HepG2 (cell line): ENCODE measurements around the gene C19orf33. TPM values are rescaled to one million over a fixed set of nuclear protein-coding genes. Genes with fewer than 3 reads are reported as not detected.

Experiments used
- ATF7 ChIP-seq, 2 experiments: fragments of 450-650 bp in 1 of 2; sonication (generic) in 1 of 2; formaldehyde crosslinking in 1 of 2; IDR thresholded peaks; 2 replicates each; pipeline versions ENCODE4 v1.4.0 to v1.6.1; 2016 to 2020; ENCODE audit warnings: antibody characterized with exemption in 1 of 2, mild to moderate bottlenecking in 1 of 2, missing genetic modification reagents in 1 of 2
- FOXO1 ChIP-seq: sonication (generic); formaldehyde crosslinking; IDR thresholded peaks from 2 replicates; pipeline ENCODE4 v1.4.0; 2020; ENCODE audit warnings: missing genetic modification reagents
- GABPB1 ChIP-seq: IDR thresholded peaks from 2 replicates; pipeline ENCODE4 v1.6.1; 2016; ENCODE audit warnings: mild to moderate bottlenecking, missing genetic modification reagents, moderate library complexity, missing compliant biosample characterization
- KLF11 ChIP-seq: IDR thresholded peaks from 2 replicates; pipeline ENCODE4 v1.6.1; 2016; ENCODE audit warnings: missing compliant biosample characterization
- RFX1 ChIP-seq: fragments of 450-650 bp; IDR thresholded peaks from 2 replicates; pipeline ENCODE4 v1.6.1; 2017
- TEAD2 ChIP-seq: sonication (generic); formaldehyde crosslinking; IDR thresholded peaks from 2 replicates; pipeline ENCODE4 v1.9.0; 2021; ENCODE audit warnings: missing genetic modification reagents
- ZNF30 ChIP-seq: sonication (generic); formaldehyde crosslinking; IDR thresholded peaks from 2 replicates; pipeline ENCODE4 v1.5.0; 2020; ENCODE audit warnings: mild to moderate bottlenecking, missing genetic modification reagents
- ZNF441 ChIP-seq: sonication (generic); formaldehyde crosslinking; IDR thresholded peaks from 2 replicates; pipeline ENCODE4 v1.7.0; 2021; ENCODE audit warnings: missing genetic modification reagents, borderline replicate concordance
- polyA plus RNA-seq, 8 experiments: library from polyadenylated mRNA; depleted of rRNA in 3 of 8; stranded (reverse) in 7 of 8; unstranded in 1 of 8; fragments of >200 nt; fragmentation: Illumina TruSeq in 4 of 8; extraction: Trizol in 4 of 8; gene quantifications; 2 replicates each; pipeline versions ENCODE4 v1.2.1 to v1.2.3, GENCODE V29; 2011 to 2016; ENCODE audit warnings: low read depth in 4 of 8, missing spikeins in 1 of 8, mixed read lengths in 1 of 8; ENCODE audit not compliant: insufficient read depth in 1 of 8
- total RNA-seq, 5 experiments: library from RNA; depleted of rRNA; stranded (reverse); fragments of >200 nt; fragmentation: Illumina TruSeq; extraction: Trizol; gene quantifications; 2 replicates each; pipeline ENCODE4 v1.2.3, GENCODE V29; 2016; ENCODE audit warnings: low read depth in 1 of 5
- TF ChIP-seq, protein P1 (sequence below): sonication (generic); formaldehyde crosslinking; IDR thresholded peaks from 2 replicates; pipeline ENCODE4 v1.4.0; 2020; ENCODE audit warnings: missing genetic modification reagents
- TF ChIP-seq, protein P2 (sequence below): sonication (generic); formaldehyde crosslinking; IDR thresholded peaks from 2 replicates; pipeline ENCODE4 v1.4.0; 2020; ENCODE audit warnings: missing genetic modification reagents, mild to moderate bottlenecking, borderline replicate concordance
- TF ChIP-seq, protein P3 (sequence below): IDR thresholded peaks from 2 replicates; pipeline ENCODE4 v1.6.1; 2016

Gene C19orf33
- total and polyA plus RNA-seq, 2 of the 13 experiments (the other 11 are each of a cell fraction or from before 2014, with no cell fraction given) = 2.5 to 3.3 TPM

DNA sequence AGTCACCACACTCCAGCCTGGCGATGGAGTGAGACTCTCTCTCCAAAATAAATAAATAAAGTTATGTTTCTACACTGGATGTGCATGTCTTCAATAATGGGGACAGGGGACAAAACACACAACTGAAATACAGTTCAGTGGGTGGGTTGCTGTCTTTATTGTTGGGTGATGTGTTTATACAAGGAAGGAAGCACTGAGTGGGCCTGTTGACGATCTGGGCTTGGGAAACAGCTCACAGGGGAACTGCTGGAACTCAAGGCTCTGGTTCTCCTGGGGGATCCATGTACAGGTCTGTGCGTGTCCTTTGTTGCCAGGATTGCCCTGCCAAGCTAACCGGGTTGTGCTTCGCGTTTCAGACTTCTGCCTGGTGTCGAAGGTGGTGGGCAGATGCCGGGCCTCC lies 20.8 kb upstream of the C19orf33 start (continued):
- TF ChIP-seq, protein P1, sequence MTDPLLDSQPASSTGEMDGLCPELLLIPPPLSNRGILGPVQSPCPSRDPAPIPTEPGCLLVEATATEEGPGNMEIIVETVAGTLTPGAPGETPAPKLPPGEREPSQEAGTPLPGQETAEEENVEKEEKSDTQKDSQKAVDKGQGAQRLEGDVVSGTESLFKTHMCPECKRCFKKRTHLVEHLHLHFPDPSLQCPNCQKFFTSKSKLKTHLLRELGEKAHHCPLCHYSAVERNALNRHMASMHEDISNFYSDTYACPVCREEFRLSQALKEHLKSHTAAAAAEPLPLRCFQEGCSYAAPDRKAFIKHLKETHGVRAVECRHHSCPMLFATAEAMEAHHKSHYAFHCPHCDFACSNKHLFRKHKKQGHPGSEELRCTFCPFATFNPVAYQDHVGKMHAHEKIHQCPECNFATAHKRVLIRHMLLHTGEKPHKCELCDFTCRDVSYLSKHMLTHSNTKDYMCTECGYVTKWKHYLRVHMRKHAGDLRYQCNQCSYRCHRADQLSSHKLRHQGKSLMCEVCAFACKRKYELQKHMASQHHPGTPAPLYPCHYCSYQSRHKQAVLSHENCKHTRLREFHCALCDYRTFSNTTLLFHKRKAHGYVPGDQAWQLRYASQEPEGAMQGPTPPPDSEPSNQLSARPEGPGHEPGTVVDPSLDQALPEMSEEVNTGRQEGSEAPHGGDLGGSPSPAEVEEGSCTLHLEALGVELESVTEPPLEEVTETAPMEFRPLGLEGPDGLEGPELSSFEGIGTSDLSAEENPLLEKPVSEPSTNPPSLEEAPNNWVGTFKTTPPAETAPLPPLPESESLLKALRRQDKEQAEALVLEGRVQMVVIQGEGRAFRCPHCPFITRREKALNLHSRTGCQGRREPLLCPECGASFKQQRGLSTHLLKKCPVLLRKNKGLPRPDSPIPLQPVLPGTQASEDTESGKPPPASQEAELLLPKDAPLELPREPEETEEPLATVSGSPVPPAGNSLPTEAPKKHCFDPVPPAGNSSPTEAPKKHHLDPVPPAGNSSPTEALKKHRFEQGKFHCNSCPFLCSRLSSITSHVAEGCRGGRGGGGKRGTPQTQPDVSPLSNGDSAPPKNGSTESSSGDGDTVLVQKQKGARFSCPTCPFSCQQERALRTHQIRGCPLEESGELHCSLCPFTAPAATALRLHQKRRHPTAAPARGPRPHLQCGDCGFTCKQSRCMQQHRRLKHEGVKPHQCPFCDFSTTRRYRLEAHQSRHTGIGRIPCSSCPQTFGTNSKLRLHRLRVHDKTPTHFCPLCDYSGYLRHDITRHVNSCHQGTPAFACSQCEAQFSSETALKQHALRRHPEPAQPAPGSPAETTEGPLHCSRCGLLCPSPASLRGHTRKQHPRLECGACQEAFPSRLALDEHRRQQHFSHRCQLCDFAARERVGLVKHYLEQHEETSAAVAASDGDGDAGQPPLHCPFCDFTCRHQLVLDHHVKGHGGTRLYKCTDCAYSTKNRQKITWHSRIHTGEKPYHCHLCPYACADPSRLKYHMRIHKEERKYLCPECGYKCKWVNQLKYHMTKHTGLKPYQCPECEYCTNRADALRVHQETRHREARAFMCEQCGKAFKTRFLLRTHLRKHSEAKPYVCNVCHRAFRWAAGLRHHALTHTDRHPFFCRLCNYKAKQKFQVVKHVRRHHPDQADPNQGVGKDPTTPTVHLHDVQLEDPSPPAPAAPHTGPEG = no peak
- TF ChIP-seq TEAD2 (CRISPR knock-in tag) (no peak), GABPB1 (no peak), ZNF441 (no peak), ATF7 (IDR thresholded peaks at IDR 0.05) (no peak), ATF7 (CRISPR knock-in tag; IDR thresholded peaks at IDR 0.05) (no peak), FOXO1 (no peak), RFX1 (no peak), ZNF30 (CRISPR knock-in tag) (no peak), KLF11 (no peak)
- TF ChIP-seq, protein P2, sequence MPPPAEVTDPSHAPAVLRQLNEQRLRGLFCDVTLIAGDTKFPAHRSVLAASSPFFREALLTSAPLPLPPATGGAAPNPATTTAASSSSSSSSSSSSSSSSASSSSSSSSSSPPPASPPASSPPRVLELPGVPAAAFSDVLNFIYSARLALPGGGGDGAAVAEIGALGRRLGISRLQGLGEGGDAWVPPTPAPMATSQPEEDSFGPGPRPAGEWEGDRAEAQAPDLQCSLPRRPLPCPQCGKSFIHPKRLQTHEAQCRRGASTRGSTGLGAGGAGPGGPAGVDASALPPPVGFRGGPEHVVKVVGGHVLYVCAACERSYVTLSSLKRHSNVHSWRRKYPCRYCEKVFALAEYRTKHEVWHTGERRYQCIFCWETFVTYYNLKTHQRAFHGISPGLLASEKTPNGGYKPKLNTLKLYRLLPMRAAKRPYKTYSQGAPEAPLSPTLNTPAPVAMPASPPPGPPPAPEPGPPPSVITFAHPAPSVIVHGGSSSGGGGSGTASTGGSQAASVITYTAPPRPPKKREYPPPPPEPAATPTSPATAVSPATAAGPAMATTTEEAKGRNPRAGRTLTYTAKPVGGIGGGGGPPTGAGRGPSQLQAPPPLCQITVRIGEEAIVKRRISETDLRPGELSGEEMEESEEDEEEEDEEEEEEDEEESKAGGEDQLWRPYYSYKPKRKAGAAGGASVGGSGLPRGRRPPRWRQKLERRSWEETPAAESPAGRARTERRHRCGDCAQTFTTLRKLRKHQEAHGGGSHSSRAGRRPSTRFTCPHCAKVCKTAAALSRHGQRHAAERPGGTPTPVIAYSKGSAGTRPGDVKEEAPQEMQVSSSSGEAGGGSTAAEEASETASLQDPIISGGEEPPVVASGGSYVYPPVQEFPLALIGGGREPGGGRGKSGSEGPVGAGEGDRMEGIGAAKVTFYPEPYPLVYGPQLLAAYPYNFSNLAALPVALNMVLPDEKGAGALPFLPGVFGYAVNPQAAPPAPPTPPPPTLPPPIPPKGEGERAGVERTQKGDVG (CRISPR knock-in tag) = no peak
- TF ChIP-seq, protein P3, sequence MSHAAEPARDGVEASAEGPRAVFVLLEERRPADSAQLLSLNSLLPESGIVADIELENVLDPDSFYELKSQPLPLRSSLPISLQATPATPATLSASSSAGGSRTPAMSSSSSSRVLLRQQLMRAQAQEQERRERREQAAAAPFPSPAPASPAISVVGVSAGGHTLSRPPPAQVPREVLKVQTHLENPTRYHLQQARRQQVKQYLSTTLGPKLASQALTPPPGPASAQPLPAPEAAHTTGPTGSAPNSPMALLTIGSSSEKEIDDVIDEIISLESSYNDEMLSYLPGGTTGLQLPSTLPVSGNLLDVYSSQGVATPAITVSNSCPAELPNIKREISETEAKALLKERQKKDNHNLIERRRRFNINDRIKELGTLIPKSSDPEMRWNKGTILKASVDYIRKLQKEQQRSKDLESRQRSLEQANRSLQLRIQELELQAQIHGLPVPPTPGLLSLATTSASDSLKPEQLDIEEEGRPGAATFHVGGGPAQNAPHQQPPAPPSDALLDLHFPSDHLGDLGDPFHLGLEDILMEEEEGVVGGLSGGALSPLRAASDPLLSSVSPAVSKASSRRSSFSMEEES (CRISPR knock-in tag) = no peak
